Stomach (tissue), 9 donors: ENCODE data around the gene OTX1. TPM values are rescaled to one million over a fixed set of nuclear protein-coding genes. Genes with fewer than 3 reads are reported as not detected.

Experiments
- DNase-seq, 2 donors: peaks; one replicate each; pipeline versions ENCODE4 v3.0.0 to v3.0.0-alpha.2; 2013 to 2019
- H3K27ac ChIP-seq, 5 donors: fragments of 200-600 bp in 4 of 5; sonication (generic) in 4 of 5; one replicate each; pipeline ENCODE4 v1.5.1; 2013 to 2019; ENCODE audit warnings: mild to moderate bottlenecking in 1 of 5, moderate library complexity in 1 of 5
- H3K27me3 ChIP-seq, 3 donors: fragments of 200-600 bp; sonication (generic); one replicate each; pipeline ENCODE4 v1.5.1; 2017 to 2019; ENCODE audit warnings: mixed run types in 1 of 3
- H3K36me3 ChIP-seq, 4 donors: fragments of 200-600 bp; sonication (generic); 1 replicate in 3 of 4; 2 replicates in 1 of 4; pipeline ENCODE4 v1.5.1; 2016 to 2019
- H3K4me1 ChIP-seq, 4 donors: fragments of 200-600 bp; sonication (generic); one replicate each; pipeline ENCODE4 v1.5.1; 2016 to 2019
- H3K4me3 ChIP-seq, 4 donors: fragments of 200-600 bp; sonication (generic) in 3 of 4; one replicate each; pipeline ENCODE4 v1.5.1; 2016 to 2019; ENCODE audit warnings: mild to moderate bottlenecking in 1 of 4
- H3K9me3 ChIP-seq, 4 donors: fragments of 200-600 bp; sonication (generic); one replicate each; pipeline ENCODE4 v1.5.1; 2016 to 2019
- EP300 ChIP-seq: sonication (generic); formaldehyde crosslinking; IDR thresholded peaks from one replicate; pipeline ENCODE4 v1.6.1; 2017; ENCODE audit warnings: antibody characterized with exemption
- POLR2A ChIP-seq, 4 donors: fragments of 450-650 bp; IDR thresholded peaks; one replicate each; pipeline ENCODE4 v1.6.1; 2016; ENCODE audit warnings: antibody characterized with exemption in 4 of 4, control low read depth in 2 of 4, mild to moderate bottlenecking in 1 of 4, moderate library complexity in 1 of 4
- POLR2AphosphoS5 ChIP-seq, 3 donors: sonication (generic); formaldehyde crosslinking; IDR thresholded peaks; one replicate each; pipeline ENCODE4 v1.6.1; 2016; ENCODE audit warnings: antibody characterized with exemption in 3 of 3
- WGBS, 5 donors: extraction: QIAGEN DNeasy Blood & Tissue Kit in 3 of 5; methylation state at CpG; one replicate each; pipeline versions ENCODE4 v1.1.5 to v1.1.7; 2013 to 2018; 5-methylcytosine and 5-hydroxymethylcytosine counted together
- intact Hi-C: fragments of 100-400 bp; cut with DNase I; formaldehyde crosslinking; loops from one replicate; pipeline ENCODE4 v1.15.1; 2023; ENCODE audit warnings: low total_unique reads
- polyA plus RNA-seq, 3 donors: library from polyadenylated mRNA; stranded (reverse); fragments of 200-250 nt; gene quantifications; one replicate each; pipeline ENCODE4 v1.2.3, GENCODE V29; 2013
- total RNA-seq, 5 donors: library from RNA; depleted of rRNA; stranded (reverse); fragments of >200 nt; gene quantifications; one replicate each; pipeline versions ENCODE4 v1.1.0 to v1.2.3, GENCODE V29; 2014 to 2016
- TF ChIP-seq, protein P1 (sequence below), 7 experiments: fragments of 450-650 bp in 4 of 7; fragments of 200-600 bp in 3 of 7; sonication (generic) in 3 of 7; IDR thresholded peaks; one replicate each; pipeline ENCODE4 v1.5.1; 2016 to 2019; ENCODE audit warnings: antibody characterized with exemption in 7 of 7, control low read depth in 2 of 7, mild to moderate bottlenecking in 1 of 7
- donor health status: healthy with polysubstance abuse.
- donor health status: Bipolar disorder and iron deficiency.
- donor health status: healthy.

OTX1 gene
- total and polyA plus RNA-seq, 8 donors: 0.10 to 0.25 TPM; not detected in 6

GRCh38 chr2:63053081-63053888 is 2.7 kb downstream of the OTX1 start:
- Histone ChIP-seq H3K4me3 (peak overlapping the region in 3 of 4 donors; percentile 16 to 46 (median 35)), H3K9me3 (peaks cover 0 to 46% (median 5%) of the 10 kb centered on the region in 4 donors), H3K27ac (no peak overlapping the region), H3K27me3 (peaks cover 59 to 100% (median 100%) of the 10 kb centered on the region in 3 donors), H3K36me3 (no peaks in the 10 kb centered on the region), H3K4me1 (peaks cover 58 to 88% (median 78%) of the 10 kb centered on the region in 4 donors)
- intact Hi-C loops: no loop called here
- WGBS, 5 donors: 53 to 69% (median 64%) methylated on average over 33 to 34 of the region's 34 CpGs
- peak in 1 of 2 donors; percentile 8 for DNase-seq
- no peak for TF ChIP-seq POLR2A (IDR thresholded peaks at IDR 0.05)
- TF ChIP-seq, protein P1, sequence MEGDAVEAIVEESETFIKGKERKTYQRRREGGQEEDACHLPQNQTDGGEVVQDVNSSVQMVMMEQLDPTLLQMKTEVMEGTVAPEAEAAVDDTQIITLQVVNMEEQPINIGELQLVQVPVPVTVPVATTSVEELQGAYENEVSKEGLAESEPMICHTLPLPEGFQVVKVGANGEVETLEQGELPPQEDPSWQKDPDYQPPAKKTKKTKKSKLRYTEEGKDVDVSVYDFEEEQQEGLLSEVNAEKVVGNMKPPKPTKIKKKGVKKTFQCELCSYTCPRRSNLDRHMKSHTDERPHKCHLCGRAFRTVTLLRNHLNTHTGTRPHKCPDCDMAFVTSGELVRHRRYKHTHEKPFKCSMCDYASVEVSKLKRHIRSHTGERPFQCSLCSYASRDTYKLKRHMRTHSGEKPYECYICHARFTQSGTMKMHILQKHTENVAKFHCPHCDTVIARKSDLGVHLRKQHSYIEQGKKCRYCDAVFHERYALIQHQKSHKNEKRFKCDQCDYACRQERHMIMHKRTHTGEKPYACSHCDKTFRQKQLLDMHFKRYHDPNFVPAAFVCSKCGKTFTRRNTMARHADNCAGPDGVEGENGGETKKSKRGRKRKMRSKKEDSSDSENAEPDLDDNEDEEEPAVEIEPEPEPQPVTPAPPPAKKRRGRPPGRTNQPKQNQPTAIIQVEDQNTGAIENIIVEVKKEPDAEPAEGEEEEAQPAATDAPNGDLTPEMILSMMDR (IDR thresholded peaks at IDR 0.05): no peak
- no peak for TF ChIP-seq POLR2AphosphoS5 (IDR thresholded peaks at IDR 0.05)
- no peak for TF ChIP-seq EP300

DNA sequence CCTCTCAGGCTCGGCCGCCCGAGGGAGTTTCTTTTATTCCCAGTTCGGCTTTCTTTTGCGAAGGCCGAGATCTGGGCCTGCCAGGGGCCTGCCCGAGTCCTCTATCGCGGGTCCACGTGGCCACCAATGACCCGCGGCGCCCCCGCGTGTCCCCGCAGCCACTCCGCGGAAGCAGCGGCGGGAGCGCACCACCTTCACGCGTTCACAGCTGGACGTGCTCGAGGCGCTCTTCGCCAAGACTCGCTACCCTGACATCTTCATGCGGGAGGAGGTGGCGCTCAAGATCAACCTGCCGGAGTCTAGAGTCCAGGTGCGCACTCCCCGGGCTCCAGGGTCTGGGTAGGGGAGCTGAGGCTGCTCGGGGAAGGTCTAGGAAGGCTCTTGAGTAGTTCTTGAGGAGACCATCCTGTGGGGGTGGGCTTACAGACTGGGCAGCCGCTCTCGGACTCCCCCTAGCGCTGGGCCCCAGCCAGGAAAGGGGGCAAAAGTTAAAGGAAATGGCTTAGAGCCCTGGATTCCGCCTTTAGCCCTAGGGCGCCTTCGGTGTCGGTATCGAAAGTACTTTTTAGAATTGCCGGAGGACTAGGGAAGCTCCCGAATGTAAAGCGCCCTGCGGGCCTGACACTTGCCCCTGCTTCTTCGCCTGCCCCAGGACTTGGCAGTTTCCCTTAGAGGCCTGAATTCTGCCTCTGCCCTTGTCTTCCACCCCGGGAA is 3.4 kb downstream of the OTX1 start:
- 8 to 24% (median 22%) methylated on average over 34 to 48 of the region's 48 CpGs for WGBS, 5 donors
- TF ChIP-seq POLR2AphosphoS5 (IDR thresholded peaks at IDR 0.05): no peak
- TF ChIP-seq POLR2A (IDR thresholded peaks at IDR 0.05): no peak
- no peak for TF ChIP-seq EP300
- TF ChIP-seq, protein P1 (IDR thresholded peaks at IDR 0.05): no peak

DNA sequence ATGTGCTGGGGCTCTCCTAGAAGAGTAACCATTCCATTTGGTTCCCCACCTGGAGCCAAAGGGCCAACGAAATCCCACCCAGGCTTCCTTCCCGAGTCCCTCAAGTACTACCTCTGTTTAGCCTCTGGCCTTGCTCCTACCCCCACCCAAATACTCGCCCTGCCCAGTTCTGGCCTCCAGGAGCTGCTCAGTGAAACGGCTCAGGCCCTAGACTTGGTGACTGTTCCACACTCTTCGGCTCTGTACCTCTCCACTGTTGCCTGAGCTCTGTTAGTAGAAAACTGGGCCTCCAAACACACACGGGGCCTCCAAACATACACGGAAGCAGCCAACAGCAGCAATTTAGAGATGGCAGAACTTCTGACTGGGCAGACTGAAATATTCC is 4.2 kb downstream of the OTX1 start:
- peak in 1 of 2 donors; percentile 15 for DNase-seq
- WGBS, 5 donors: 28 to 53% (median 41%) methylated on average over 7 of the region's 7 CpGs
- peaks cover 58 to 88% (median 78%) of the 10 kb centered on the region in 4 donors for H3K4me1 ChIP-seq
- H3K36me3 ChIP-seq: no peaks in the 10 kb centered on the region
- H3K4me3 ChIP-seq: peak overlapping the region in 2 of 4 donors; percentile 35 to 46
- peaks cover 60 to 100% (median 100%) of the 10 kb centered on the region in 3 donors for H3K27me3 ChIP-seq
- no peak overlapping the region for H3K27ac ChIP-seq
- H3K9me3 ChIP-seq: peaks cover 0 to 47% (median 11%) of the 10 kb centered on the region in 4 donors
- intact Hi-C loops: no loop called here
- TF ChIP-seq, protein P1 (IDR thresholded peaks at IDR 0.05): no peak

More for the DNA sequence above, 3.4 kb downstream of the OTX1 start:
- Histone ChIP-seq H3K9me3 (peaks cover 0 to 41% (median 6%) of the 10 kb centered on the region in 4 donors), H3K27me3 (peaks cover 59 to 100% (median 100%) of the 10 kb centered on the region in 3 donors), H3K4me3 (peak overlapping the region; percentile 16 to 46 (median 31)), H3K4me1 (peaks cover 58 to 88% (median 78%) of the 10 kb centered on the region in 4 donors), H3K36me3 (no peaks in the 10 kb centered on the region), H3K27ac (no peak overlapping the region)
- intact Hi-C loops: no loop called here
- DNase-seq: peak in 1 of 2 donors; percentile 68
